NCI-H1694 (cell line): ENCODE results near the gene ARID5B.

Source experiments
- DNase-seq: peaks from one replicate; lab custom pipeline; 2025; lab: John Stamatoyannopoulos, UW

The ARID5B gene

GRCh38 chr10:62077330-62078015 is 176.0 kb downstream of the ARID5B start:
- no peak for DNase-seq

GRCh38 chr10:62079885-62080559 is 178.5 kb downstream of the ARID5B start:
- DNase-seq, result no peak

- DNase-seq, result no peak
Measured at GRCh38 chr10:62080905-62081304, 179.4 kb downstream of the ARID5B start.

- DNase-seq, result no peak
Measured at GRCh38 chr10:62081341-62082270, 180.1 kb downstream of the ARID5B start.

- no peak for DNase-seq
Measured at GRCh38 chr10:62082271-62082656, 180.8 kb downstream of the ARID5B start.

GRCh38 chr10:62082729-62083411 is 181.4 kb downstream of the ARID5B start:
- DNase-seq, result no peak

- peak; percentile 84 for DNase-seq
Measured at GRCh38 chr10:62083412-62084267, 182.1 kb downstream of the ARID5B start.

- no peak for DNase-seq
Measured at GRCh38 chr10:62084451-62084850, 183.0 kb downstream of the ARID5B start.

GRCh38 chr10:62085404-62085803 is 183.9 kb downstream of the ARID5B start:
- DNase-seq, result no peak

GRCh38 chr10:62085821-62086220 is 184.3 kb downstream of the ARID5B start:
- no peak for DNase-seq

- no peak for DNase-seq
Measured at GRCh38 chr10:62087329-62087728, 185.8 kb downstream of the ARID5B start.

- DNase-seq, result no peak
Measured at GRCh38 chr10:62088786-62089185, 187.3 kb downstream of the ARID5B start.

- DNase-seq, result no peak
Measured at GRCh38 chr10:62092301-62093030, 191.0 kb downstream of the ARID5B start.

GRCh38 chr10:62093863-62094291 is 192.4 kb downstream of the ARID5B start:
- no peak for DNase-seq

- DNase-seq, result no peak
Measured at GRCh38 chr10:62095181-62096122, 194.0 kb downstream of the ARID5B start.

GRCh38 chr10:62096256-62096933 is 194.9 kb downstream of the ARID5B start:
- no peak for DNase-seq

GRCh38 chr10:62098278-62099121 is 197.0 kb downstream of the ARID5B start:
- no peak for DNase-seq

- DNase-seq, result no peak
Measured at GRCh38 chr10:62099299-62099698, 197.8 kb downstream of the ARID5B start.
